HepG2 (cell line): ENCODE data around the gene FRMD3. TPM values are rescaled to one million over a fixed set of nuclear protein-coding genes. Genes with fewer than 3 reads are reported as not detected.

Experiments used
- BRD4 ChIP-seq: sonication (generic); formaldehyde crosslinking; IDR thresholded peaks from 2 replicates; pipeline ENCODE4 v1.4.0; 2020; ENCODE audit warnings: missing genetic modification reagents
- FOSL2 ChIP-seq: sonication (generic); formaldehyde crosslinking; IDR thresholded peaks from 2 replicates; pipeline ENCODE4 v1.4.0; 2020; ENCODE audit warnings: missing genetic modification reagents
- GATAD2A ChIP-seq: IDR thresholded peaks from 2 replicates; pipeline ENCODE4 v1.6.1; 2016
- ISL2 ChIP-seq: sonication (generic); formaldehyde crosslinking; IDR thresholded peaks from 2 replicates; pipeline ENCODE4 v1.5.0; 2020; ENCODE audit warnings: missing genetic modification reagents
- KMT2B ChIP-seq: IDR thresholded peaks from 2 replicates; pipeline ENCODE4 v1.6.1; 2016; ENCODE audit warnings: missing genetic modification reagents, missing compliant biosample characterization
- SNAPC2 ChIP-seq: sonication (generic); formaldehyde crosslinking; IDR thresholded peaks from 2 replicates; pipeline ENCODE4 v1.8.1; 2022; ENCODE audit warnings: mild to moderate bottlenecking, missing genetic modification reagents
- ZFP82 ChIP-seq: sonication (generic); formaldehyde crosslinking; IDR thresholded peaks from 2 replicates; pipeline ENCODE4 v1.5.1; 2020; ENCODE audit warnings: mild to moderate bottlenecking, missing genetic modification reagents, borderline replicate concordance
- ZMAT5 ChIP-seq: sonication (generic); formaldehyde crosslinking; IDR thresholded peaks from 2 replicates; pipeline ENCODE4 v1.5.0; 2020; ENCODE audit warnings: mild to moderate bottlenecking, low read depth, missing genetic modification reagents, borderline replicate concordance
- ZMYM2 ChIP-seq: sonication (generic); formaldehyde crosslinking; IDR thresholded peaks from 2 replicates; pipeline ENCODE4 v1.8.0; 2022; ENCODE audit warnings: mild to moderate bottlenecking, missing genetic modification reagents
- ZNF331 ChIP-seq: sonication (generic); formaldehyde crosslinking; IDR thresholded peaks from 2 replicates; pipeline ENCODE4 v1.4.0; 2020; ENCODE audit warnings: missing genetic modification reagents
- ZNF468 ChIP-seq: sonication (generic); formaldehyde crosslinking; IDR thresholded peaks from 2 replicates; pipeline ENCODE4 v1.8.0; 2022; ENCODE audit warnings: mild to moderate bottlenecking, moderate library complexity, missing genetic modification reagents
- ZNF878 ChIP-seq: sonication (generic); formaldehyde crosslinking; IDR thresholded peaks from 2 replicates; pipeline ENCODE4 v1.8.1; 2023; ENCODE audit warnings: mild to moderate bottlenecking, missing genetic modification reagents, moderate library complexity
- polyA plus RNA-seq, 8 experiments: library from polyadenylated mRNA; depleted of rRNA in 3 of 8; stranded (reverse) in 7 of 8; unstranded in 1 of 8; fragments of >200 nt; fragmentation: Illumina TruSeq in 4 of 8; extraction: Trizol in 4 of 8; gene quantifications; 2 replicates each; pipeline versions ENCODE4 v1.2.1 to v1.2.3, GENCODE V29; 2011 to 2016; ENCODE audit warnings: low read depth in 4 of 8, missing spikeins in 1 of 8, mixed read lengths in 1 of 8; ENCODE audit not compliant: insufficient read depth in 1 of 8
- total RNA-seq, 5 experiments: library from RNA; depleted of rRNA; stranded (reverse); fragments of >200 nt; fragmentation: Illumina TruSeq; extraction: Trizol; gene quantifications; 2 replicates each; pipeline ENCODE4 v1.2.3, GENCODE V29; 2016; ENCODE audit warnings: low read depth in 1 of 5
- TF ChIP-seq, protein P1 (sequence below): sonication (generic); formaldehyde crosslinking; IDR thresholded peaks from 2 replicates; pipeline ENCODE4 v1.5.0; 2020; ENCODE audit warnings: mild to moderate bottlenecking, missing genetic modification reagents, borderline replicate concordance
- TF ChIP-seq, protein P2 (sequence below): sonication (generic); formaldehyde crosslinking; conservative IDR thresholded peaks from 2 replicates; pipeline ENCODE4 v1.5.0; 2020; ENCODE audit warnings: missing genetic modification reagents
- TF ChIP-seq, protein P3 (sequence below): sonication (generic); formaldehyde crosslinking; IDR thresholded peaks from 2 replicates; pipeline ENCODE4 v1.4.0; 2020; ENCODE audit warnings: missing genetic modification reagents, mild to moderate bottlenecking, borderline replicate concordance
- TF ChIP-seq, protein P4 (sequence below): sonication (generic); formaldehyde crosslinking; IDR thresholded peaks from 2 replicates; pipeline ENCODE4 v1.8.0; 2022; ENCODE audit warnings: low read depth, missing genetic modification reagents

Gene FRMD3
- total and polyA plus RNA-seq, 2 of the 13 experiments (the other 11 are each of a cell fraction or from before 2014, with no cell fraction given) = 3.2 to 7.7 TPM

DNA sequence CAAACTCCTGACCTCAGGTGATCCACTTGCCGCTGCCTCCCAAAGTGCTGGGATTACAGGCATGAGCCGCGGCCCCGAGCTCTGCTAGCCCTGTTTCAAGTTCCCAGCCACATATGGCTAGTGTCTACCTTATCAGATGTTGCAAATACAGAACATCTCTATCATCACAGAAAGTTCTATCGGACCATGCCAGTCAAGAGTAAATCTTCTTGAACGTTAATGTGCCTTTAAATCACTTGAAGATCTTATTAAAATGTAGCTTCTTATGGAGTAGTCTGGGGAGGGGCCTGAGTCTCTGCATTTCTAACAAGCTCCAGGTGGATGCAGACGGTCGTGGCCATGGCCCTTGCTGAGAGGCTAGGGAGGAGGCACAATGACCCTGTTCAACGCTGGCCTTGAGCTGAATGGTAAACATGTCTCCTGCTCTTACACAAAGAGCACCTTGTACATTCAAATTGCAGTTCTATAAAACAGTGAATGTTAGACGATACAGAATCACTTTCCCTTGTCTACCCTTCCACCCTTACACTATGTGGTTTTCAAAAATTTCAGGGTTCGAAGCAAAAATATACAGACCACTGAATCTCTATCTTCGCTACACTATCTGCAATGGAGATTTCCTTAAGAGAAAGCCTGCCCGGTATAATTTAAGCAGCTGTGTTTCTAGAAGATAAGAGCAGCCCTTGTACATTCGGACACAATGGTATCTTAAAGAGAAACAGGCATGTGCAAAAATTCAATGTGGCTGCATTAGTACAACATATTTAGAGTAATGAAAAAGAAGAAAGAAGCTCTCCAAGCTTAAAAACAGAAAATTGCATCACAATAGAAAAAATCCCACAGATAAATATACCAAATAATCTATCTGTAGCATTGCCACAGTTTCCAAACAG lies 114.1 kb downstream of the FRMD3 start (continued):
- TF ChIP-seq ZMAT5 = no peak
- TF ChIP-seq, protein P1, sequence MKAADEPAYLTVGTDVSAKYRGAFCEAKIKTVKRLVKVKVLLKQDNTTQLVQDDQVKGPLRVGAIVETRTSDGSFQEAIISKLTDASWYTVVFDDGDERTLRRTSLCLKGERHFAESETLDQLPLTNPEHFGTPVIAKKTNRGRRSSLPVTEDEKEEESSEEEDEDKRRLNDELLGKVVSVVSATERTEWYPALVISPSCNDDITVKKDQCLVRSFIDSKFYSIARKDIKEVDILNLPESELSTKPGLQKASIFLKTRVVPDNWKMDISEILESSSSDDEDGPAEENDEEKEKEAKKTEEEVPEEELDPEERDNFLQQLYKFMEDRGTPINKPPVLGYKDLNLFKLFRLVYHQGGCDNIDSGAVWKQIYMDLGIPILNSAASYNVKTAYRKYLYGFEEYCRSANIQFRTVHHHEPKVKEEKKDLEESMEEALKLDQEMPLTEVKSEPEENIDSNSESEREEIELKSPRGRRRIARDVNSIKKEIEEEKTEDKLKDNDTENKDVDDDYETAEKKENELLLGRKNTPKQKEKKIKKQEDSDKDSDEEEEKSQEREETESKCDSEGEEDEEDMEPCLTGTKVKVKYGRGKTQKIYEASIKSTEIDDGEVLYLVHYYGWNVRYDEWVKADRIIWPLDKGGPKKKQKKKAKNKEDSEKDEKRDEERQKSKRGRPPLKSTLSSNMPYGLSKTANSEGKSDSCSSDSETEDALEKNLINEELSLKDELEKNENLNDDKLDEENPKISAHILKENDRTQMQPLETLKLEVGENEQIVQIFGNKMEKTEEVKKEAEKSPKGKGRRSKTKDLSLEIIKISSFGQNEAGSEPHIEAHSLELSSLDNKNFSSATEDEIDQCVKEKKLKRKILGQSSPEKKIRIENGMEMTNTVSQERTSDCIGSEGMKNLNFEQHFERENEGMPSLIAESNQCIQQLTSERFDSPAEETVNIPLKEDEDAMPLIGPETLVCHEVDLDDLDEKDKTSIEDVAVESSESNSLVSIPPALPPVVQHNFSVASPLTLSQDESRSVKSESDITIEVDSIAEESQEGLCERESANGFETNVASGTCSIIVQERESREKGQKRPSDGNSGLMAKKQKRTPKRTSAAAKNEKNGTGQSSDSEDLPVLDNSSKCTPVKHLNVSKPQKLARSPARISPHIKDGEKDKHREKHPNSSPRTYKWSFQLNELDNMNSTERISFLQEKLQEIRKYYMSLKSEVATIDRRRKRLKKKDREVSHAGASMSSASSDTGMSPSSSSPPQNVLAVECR (CRISPR knock-in tag) = peak; percentile 22; the same call in 1 of the 2 replicates
- TF ChIP-seq, protein P2, sequence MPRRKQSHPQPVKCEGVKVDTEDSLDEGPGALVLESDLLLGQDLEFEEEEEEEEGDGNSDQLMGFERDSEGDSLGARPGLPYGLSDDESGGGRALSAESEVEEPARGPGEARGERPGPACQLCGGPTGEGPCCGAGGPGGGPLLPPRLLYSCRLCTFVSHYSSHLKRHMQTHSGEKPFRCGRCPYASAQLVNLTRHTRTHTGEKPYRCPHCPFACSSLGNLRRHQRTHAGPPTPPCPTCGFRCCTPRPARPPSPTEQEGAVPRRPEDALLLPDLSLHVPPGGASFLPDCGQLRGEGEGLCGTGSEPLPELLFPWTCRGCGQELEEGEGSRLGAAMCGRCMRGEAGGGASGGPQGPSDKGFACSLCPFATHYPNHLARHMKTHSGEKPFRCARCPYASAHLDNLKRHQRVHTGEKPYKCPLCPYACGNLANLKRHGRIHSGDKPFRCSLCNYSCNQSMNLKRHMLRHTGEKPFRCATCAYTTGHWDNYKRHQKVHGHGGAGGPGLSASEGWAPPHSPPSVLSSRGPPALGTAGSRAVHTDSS (CRISPR knock-in tag) = no peak
- 0 out of 2 replicates have a peak, but pooled peaks have one; percentile 26 for TF ChIP-seq SNAPC2
- TF ChIP-seq FOSL2 (CRISPR knock-in tag) = peak; percentile 43
- no peak for TF ChIP-seq ZNF468 (CRISPR knock-in tag)
- TF ChIP-seq ZFP82 (CRISPR knock-in tag) = 0 out of 2 replicates have a peak, but pooled peaks have one; percentile 37
- TF ChIP-seq KMT2B (CRISPR knock-in tag) = peak; percentile 52; the same call in 1 of the 2 replicates
- TF ChIP-seq, protein P3, sequence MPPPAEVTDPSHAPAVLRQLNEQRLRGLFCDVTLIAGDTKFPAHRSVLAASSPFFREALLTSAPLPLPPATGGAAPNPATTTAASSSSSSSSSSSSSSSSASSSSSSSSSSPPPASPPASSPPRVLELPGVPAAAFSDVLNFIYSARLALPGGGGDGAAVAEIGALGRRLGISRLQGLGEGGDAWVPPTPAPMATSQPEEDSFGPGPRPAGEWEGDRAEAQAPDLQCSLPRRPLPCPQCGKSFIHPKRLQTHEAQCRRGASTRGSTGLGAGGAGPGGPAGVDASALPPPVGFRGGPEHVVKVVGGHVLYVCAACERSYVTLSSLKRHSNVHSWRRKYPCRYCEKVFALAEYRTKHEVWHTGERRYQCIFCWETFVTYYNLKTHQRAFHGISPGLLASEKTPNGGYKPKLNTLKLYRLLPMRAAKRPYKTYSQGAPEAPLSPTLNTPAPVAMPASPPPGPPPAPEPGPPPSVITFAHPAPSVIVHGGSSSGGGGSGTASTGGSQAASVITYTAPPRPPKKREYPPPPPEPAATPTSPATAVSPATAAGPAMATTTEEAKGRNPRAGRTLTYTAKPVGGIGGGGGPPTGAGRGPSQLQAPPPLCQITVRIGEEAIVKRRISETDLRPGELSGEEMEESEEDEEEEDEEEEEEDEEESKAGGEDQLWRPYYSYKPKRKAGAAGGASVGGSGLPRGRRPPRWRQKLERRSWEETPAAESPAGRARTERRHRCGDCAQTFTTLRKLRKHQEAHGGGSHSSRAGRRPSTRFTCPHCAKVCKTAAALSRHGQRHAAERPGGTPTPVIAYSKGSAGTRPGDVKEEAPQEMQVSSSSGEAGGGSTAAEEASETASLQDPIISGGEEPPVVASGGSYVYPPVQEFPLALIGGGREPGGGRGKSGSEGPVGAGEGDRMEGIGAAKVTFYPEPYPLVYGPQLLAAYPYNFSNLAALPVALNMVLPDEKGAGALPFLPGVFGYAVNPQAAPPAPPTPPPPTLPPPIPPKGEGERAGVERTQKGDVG (CRISPR knock-in tag) = peak; percentile 69; the same call in 1 of the 2 replicates
- TF ChIP-seq, protein P4, sequence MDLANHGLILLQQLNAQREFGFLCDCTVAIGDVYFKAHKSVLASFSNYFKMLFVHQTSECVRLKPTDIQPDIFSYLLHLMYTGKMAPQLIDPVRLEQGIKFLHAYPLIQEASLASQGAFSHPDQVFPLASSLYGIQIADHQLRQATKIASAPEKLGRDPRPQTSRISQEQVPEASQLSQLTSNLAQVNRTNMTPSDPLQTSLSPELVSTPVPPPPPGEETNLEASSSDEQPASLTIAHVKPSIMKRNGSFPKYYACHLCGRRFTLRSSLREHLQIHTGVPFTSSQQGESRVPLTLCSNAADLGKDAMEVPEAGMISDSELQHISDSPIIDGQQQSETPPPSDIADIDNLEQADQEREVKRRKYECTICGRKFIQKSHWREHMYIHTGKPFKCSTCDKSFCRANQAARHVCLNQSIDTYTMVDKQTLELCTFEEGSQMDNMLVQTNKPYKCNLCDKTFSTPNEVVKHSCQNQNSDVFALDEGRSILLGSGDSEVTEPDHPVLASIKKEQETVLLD (CRISPR knock-in tag) = no peak
- peak; percentile 58 for TF ChIP-seq ISL2 (CRISPR knock-in tag)
- TF ChIP-seq ZNF878 (CRISPR knock-in tag) = 0 out of 2 replicates have a peak, but pooled peaks have one; percentile 50
- peak; percentile 59; the same call in 1 of the 2 replicates for TF ChIP-seq ZNF331
- TF ChIP-seq GATAD2A (CRISPR knock-in tag) = peak; percentile 85
- TF ChIP-seq BRD4 = peak; percentile 75; the same call in 1 of the 2 replicates
- peak; percentile 56; the same call in 1 of the 2 replicates for TF ChIP-seq ZMYM2 (CRISPR knock-in tag)
